Activated CD8-positive, alpha-beta memory T cell treated with anti-CD3 and anti-CD28 coated beads for 48 hours (primary cell): ENCODE results near the gene SYT2.
"Not testable (repeated sequence)": the region's sequence is repeated elsewhere in the genome, so short reads cannot be mapped to it uniquely, and the experiment has no call there.

Experiments used
- DNase-seq, 3 experiments: peaks; one replicate each; pipeline ENCODE4 v3.0.0-alpha.2; 2020; ENCODE audit warnings: low read depth in 2 of 3, low spot score in 2 of 3

Gene SYT2

DNA sequence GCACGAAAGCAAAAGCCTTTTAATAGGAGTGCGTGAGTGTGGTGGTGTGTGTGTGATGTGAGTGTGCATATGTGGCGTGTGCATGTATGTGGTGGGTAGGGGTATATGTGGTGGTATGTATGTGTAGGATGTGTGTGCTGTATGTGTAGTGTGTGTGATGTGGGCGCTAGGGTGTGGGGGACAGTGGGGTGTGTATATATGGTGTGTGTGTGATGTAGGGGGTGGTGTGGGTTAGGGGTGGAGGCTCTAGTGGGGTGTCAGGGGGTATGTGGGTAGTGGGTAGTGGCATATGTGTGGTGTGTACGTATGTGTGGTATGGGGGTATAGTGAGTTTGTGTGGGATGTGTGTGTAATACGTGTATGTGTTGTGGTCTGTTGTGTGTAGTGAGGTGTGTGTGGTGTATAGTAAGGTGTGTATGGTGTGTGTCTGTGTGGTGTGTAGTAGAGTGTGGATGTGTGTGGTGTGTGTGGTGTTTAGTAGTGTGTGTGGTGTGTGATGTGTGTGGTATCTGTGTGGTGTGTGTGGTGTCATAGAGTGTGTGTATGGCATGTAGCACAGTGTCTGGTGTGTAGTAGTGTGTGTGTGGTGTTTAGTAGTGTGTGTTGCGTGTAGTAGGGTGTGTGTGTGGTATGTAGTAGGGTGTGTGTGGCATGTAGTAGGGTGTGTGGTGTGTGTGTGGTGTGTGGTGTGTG, 86.0 kb downstream of the SYT2 start:
- DNase-seq: no peak

DNA sequence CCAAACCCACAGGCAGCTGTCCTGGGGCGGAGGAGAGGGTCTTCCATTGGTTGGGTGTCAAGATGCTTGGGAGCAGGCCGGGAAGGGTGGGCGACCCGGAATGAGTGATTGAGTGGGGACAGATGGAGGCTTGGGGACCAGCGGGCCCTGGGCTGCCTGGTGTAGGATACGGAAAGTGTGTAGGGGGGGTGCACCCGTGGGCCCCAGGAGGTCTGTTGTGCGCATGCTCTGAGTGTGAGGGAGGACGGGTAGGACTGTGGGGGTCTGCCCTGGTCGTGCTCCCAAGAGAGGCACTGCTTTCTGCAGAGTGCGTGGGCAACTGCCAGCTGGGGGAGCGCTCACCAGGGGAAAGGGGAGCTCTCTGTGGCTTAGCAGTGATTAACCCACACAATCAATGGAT, 86.8 kb downstream of the SYT2 start:
- DNase-seq: not testable (repeated sequence)

DNA sequence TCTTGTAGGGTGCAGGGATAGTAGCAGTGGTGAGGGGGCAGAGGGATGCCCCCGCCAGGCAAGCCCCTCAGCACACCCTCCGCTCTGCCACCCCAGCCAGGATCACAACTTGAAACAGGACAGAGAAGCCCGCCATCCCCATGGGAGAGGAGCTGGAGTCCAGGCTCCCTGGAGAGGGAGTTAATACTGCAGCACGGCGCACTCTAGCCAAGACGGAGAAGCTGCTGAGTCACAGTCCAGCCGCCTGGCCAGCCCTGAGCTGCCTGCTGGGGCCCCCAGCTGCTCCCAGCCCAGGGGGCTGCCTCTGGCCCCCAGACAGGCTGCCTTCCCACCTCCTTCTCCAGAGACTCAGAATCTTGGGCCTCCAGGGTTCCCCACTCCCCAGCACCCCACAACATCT, 87.2 kb downstream of the SYT2 start:
- DNase-seq: no peak

DNA sequence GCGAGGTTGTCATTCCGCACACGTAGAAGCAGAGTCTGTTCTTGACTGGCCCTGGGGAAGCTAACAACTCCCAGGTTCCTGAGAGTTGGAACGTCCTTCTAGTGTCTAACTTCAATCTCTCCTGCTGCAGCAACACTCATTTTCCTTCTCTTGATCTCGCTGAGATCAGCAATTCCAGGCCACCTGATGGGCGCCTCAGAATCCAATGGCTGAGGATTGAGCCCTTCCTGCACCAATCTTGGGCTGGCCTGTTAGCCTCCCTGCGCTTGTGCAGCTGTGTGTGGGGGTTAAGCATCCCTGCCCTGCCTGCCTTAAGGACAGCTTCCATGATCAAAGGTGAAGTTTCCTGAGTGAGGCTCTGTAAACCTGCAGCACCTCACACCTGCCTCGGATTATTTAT, 87.9 kb downstream of the SYT2 start:
- DNase-seq: no peak

DNA sequence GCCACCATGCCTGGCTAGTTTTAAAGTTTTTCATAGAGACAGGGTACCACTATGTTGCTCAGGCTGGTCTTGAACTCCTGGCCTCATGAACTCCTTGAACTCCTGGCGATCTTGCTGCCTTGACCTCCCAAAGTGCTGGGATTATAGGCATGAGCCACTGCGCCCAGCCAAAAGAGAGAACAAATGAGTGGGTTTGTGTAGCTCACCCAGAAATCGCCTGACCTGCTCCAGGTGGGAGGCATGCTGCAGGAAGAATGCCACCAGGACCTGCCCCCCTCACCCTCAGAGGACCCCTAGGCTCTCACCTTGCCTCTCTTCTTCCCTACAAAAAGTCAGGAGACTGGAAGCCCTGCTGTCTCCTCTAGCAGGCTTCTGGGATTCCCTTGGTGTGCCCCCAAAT, 88.8 kb downstream of the SYT2 start:
- no peak for DNase-seq

DNA sequence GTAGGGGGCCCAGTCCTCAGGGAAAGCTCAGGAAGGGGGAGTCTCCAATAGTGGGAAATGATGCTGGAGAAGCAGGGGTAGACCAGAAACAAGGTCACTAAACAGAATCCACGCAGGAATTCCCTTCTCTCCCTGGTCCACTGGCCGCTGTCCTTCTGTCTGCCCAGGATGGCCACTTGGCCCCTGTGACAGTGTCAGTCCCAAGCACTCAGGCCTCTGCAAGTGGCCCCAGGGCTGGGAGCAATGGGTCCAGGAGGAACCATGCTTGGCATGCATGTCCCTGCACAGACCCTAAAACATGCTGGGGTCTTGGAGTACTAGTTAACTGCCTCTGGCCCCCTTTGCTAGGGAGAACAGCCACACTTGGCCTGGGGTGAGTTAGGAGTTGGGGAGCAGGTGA, 90.2 kb downstream of the SYT2 start:
- not testable (repeated sequence) for DNase-seq

DNA sequence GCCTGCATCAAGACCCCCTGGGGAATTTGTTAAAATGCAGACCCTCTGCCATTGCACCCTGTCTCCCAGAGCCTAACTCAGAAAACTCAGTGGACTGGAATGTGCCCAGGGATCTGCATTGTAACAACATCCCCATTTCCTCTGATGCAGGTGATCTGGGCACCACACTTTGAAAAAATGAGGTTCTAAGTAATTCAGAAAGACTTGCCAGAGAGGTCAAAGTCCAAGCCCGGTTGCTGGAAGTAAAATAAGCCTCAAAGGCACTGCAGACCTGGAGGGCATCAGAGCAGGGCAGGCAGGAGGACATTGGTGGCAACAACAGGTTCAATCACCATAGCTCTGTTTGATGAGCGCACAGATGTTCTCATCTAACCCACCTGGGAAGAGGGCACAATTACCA, 90.7 kb downstream of the SYT2 start:
- no peak for DNase-seq

DNA sequence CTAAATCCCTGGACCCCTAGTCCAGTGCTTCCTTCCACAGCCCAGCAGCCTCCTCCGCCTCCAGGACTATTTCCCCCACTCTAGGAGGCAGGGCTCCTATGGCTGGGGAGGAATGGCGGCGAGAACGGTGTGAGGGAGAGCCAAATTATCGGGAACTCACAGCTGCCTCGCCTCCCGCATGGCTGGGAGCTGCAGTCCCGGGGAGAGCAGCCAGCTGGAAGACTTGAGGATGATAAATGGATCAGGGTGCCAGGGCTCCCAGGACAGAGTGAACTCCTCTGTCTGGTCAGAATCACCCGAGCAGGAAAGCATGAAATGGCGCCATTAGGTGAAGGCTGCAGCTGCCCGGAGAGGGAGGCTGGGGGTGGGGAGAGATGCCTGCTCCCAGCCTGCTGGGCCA, 91.2 kb downstream of the SYT2 start:
- DNase-seq: not testable (repeated sequence)

DNA sequence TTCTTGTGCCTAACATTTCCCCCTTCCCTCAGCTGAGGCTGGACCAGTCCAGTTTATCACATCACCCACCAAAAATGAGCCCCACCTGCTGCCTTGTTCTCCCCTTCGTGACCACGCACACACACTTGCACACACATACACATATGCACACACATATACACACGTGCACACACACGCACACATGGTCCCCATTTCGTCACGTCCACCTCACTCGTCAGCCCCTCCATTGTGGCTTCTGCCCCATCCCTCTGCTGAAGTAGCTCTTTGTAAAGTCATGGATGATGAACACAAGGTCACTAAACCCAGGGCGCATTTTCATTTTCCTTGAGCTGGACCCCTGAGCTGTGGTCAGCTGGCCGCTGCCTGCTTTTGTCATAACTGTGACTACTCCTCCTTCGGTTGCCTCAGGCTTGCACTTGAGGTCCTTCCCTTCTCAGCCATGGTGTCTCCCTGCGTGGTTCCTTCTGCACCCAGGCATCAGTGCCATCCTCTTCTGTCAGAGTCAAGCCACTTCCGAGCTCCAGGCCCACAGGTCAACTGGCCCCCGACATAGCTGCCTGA, 93.8 kb downstream of the SYT2 start:
- no peak for DNase-seq

DNA sequence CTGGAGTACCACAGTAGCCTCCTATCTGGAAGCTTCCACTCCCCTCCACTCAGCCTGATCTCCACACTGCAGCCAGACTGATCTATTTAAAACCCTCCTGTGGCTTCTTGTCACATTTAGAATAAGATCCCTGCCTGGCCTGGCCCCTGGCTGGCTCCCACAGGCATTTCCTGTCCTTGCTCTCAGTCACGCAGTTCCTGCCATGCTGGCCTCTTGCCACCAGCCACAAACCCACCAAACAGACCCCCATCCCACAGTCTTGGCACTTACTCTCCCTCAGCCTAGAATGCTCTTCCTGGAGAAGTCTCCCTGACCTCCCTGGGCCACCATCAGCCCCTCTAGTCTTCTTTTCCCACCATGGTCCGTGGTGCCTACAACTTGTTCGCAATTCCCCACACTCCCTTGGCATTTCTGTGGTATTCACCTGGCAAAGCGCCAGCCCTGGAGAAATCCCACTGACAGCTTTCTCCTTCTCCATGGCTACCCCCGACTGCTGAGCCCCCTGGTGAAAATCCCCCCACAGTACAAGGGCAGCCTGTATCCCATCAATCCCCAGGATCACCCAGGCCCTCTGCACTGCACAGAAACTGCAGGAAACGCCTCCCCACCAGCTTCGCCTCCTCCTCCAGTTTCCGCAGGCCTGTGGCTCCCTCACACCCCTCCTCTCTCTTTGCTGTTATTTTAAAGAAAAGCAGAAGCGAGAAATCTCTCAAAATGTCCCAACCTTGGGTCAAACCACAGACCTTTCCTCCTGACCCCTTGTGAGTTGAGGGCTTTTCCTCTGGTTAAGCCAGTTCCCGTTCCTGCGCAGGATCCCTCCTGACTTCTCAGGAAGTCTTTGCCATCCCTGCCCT, 94.5 kb downstream of the SYT2 start:
- DNase-seq: no peak

DNA sequence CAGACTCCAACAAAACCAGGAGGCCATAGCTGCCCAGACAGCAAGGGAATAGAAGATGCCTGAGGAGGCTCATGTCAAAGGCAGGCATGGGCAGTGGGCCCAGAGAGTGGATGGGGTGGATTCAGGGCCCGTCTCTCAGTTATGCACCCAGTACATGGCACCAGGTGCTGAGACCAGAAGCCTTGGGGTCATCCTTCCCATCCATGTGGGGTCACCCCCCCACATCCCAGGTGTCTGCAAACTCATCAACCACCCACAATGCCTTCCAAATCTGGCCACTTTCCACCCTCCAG, 95.1 kb downstream of the SYT2 start:
- not testable (repeated sequence) for DNase-seq

DNA sequence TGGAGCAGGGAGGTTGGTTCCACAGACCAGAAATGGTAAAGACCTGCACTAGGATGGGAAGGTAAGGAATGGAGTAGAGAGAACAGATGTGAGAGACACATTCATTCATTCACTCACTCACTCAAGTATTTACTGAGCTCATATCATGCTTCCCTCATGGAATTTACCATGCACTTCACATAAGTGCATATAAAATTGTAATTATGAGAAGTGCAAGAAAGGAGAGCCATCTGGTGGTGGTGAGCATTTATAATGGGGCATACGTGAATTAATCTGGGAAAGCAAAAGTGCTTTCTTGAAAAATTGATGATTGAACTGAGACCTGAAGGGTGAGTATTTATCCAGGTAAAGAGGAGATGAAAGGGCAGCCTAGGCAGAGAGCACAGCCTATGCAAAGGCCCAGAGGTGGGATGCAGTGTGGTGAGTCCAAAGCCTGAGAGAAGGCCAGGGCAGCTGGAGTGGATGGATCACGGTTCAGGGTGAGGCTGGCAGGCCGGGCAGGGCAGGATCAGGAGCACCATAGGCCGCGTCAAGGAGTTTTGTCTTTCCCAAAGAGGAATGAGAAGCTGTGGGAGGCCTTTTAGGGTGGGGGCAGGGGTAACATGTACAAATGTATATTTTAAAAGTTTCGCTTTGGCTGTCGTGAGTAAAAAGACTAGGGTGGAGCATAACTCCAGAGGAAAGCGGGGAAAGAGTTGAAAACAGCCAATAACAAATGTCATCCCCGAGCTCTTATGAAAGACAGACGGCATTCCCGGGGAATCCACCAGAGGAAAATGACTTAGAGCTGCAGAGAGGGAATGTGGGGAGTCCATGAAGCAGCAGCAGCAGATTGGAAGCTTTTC, 95.7 kb downstream of the SYT2 start:
- DNase-seq: not testable (repeated sequence)

DNA sequence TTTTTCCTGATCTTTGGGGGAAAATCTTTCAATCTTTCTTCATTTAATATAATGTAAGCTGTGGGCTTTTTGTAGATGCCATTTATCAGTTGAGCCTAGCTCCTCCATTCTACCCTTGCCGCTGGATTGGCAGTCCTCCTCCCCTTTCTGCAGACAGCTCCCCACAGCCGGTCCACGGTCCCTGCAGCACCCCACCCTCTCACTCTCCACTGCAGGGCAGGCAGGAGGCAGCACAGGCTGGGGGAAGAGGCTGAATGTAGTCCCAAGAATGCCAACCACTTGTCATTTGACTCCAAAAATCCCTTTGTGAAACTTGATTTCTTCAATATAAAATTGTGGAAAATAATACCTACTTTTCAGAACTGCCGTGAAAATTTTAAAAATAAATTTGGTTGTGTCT, 96.7 kb downstream of the SYT2 start:
- DNase-seq: no peak

DNA sequence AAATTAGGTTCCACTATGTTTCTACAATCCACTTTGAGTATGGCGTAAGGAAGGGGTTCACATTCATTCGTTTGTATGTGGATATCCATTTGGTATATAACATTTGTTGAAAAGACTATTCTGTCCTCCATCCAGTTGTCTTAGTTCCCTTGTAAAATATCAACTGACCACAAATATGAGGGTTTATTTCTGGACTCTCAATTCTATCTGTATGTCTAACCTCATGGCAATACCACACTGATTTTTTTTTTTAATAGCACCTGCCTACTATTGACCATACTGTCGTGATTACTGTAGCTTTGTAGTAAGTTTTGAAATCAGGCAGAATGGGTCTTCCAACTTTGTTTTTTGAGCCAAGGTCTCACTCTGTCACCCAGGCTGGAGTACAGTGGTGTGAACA, 98.2 kb downstream of the SYT2 start:
- not testable (repeated sequence) for DNase-seq

DNA sequence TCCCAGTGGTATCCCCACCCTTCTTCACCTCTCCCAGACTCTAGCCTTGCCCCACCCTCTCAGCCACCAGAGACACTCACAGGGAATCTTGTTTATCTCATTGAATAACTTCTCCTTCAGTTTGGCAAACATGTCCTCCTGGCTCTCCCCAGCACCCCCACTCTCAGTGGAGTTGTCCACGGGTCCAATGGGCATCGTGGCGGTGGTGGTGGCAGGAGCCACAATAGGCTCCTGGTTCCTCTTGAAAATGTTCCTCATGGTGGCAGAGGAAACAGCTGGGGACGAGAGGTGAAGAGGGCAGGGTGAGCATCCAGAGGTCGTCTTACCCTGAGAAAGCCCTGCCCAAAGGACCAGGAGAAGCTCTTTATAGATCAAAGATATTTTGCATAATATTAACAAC, 104.7 kb downstream of the SYT2 start:
- DNase-seq: no peak

DNA sequence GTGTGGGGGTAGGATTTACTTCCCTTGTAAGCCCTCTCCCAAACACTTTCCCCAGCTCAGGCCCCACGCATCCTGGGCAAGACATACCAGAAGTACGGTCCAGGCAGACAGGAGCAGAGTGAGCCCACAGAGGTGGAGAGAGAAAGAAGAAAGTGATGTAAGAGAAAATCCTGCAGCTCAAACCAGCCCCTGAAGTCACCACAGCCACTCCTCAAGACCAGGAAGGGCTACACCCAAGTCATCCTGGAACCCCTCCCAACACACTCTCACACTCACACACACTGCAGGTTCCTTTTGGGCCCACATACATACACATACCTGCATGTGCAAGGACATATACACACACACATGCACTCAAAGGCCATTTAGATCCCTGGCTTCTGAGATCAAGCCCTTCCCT, 106.8 kb downstream of the SYT2 start:
- DNase-seq: no peak

DNA sequence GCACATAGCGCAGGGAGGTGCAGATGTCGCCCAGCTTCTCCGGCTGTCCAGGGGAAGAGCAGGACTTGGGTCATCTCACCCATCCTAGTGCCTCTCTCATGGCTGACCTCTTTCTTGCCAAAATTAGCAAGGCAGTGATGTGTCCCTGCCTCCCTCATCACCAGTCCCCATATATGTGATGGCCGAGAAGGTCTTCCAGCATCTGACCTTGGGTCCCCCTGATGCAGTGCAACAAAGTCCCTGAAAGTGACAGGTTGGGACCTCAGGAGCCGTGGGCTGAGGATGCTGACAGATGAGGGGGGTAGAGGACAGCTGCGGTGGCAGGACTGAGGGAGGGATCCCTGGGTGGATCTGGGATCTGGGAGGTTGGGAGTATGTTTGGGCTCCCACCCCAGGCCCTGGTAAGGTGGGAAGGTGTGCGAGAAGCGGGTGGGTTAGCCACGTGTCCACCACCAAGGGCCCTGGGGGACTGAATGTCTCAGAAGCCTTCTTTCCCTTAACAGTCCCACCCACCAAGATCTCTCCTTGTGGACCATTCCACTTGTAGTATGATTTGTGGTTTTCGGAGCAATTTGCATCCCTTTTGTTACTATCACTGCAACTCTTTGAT, 109.7 kb downstream of the SYT2 start:
- DNase-seq: no peak

DNA sequence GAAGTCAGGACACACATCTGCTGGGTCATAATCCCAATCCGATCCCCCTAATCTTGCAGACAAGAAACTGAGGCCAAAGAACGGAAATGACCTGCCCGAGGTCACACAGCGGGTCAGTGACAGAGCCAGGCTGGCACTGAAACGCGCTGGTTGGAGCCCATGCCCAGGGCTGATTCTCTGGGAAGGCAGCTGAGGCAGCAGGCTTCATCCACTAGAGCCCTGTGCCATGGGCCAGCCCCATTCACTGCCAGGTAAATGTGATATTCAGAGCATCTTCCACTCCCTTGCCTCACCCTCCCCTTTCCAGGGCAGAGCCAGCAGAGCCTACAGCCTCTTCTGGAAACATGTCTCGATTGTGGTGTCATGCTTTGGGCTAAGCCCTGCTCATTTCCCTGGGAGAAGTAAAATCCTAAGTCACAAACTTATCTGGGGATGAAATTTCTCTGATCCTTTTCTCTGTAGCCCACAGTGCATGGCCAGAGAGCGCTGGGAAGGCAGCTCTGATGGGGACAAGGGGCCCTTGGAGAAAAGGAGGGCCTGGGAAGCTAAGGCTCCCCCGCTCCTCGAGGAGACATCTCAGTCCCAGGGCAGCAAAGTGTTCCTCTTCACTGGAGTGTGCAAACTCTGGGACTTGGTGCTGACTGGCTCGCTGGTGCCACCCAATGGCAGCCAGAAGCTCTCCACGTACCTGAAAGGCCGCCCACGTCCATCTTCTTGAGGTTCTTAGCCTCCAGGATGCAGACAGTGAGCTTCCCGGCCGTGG, 110.4 kb downstream of the SYT2 start:
- DNase-seq: peak in 1 of 3 experiments; percentile 21

DNA sequence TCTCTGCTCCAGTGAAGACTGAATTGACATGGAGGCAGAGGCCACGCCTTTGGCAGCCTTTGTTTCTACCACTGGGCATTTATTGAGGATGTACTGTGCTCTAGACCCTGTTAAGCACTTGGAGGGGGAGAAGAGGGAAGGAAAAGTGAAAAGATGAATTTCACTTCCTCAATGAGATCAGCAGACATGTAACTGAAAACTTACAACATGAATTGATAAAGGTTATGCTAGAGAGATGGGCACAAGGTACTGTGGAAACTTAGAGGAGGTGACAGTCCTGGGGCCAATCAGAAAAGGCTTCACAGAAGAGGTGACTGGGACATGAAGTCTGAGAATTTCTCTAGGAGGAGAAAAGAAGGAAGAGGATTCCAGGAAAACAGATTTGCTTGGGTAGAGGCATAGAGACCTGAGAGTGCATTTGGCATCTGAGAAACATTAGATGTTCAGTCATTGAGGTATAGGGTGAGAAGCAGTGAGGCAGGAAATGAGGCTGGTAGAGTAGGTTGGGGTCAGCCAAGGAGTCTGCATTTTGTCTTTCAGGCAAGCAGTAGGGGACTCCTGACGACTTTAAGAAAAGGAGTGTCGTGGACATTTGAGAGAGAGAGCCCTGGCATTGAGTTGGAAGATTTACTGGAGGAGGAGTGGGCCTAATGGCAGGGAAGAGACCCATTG, 113.0 kb downstream of the SYT2 start:
- no peak for DNase-seq

DNA sequence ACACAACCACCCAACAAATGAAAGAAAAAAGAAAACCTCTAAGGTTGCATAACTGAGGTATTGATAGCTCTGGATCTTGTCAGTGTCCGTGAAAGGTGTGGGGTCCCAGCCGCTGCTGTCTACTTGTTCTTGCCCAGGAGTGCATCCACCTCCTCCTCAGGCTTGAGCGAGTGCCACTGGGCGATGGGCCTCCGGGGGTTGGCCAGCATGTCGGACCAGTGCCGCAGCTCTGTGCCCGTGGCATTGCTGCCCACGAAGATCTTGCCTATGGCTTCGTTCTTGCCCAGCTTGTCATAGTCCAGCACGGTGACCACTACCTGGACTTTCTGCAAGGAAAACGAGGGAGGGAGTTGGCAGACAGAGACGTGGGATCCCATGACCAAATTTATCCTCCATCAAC, 113.6 kb downstream of the SYT2 start:
- no peak for DNase-seq
